Mucosa of rectum (tissue), 2 donors: ENCODE measurements around the gene RPS25.

Source experiments
- H3K27ac ChIP-seq, 2 donors: one replicate each; pipeline ENCODE4 v1.7.0; 2013; ENCODE audit warnings: inconsistent platforms in 2 of 2, low read depth in 2 of 2, low read length in 2 of 2
- H3K27me3 ChIP-seq, 2 donors: one replicate each; pipeline ENCODE4 v1.7.0; 2013; ENCODE audit warnings: low read length in 2 of 2; ENCODE audit not compliant: control insufficient read depth in 2 of 2, insufficient read depth in 2 of 2
- H3K36me3 ChIP-seq, 2 donors: one replicate each; pipeline ENCODE4 v1.7.0; 2013; ENCODE audit warnings: low read length in 2 of 2; ENCODE audit not compliant: control insufficient read depth in 2 of 2, insufficient read depth in 2 of 2
- H3K4me1 ChIP-seq, 2 donors: one replicate each; pipeline ENCODE4 v1.7.0; 2013; ENCODE audit warnings: low read length in 2 of 2, mild to moderate bottlenecking in 1 of 2; ENCODE audit not compliant: control insufficient read depth in 2 of 2, insufficient read depth in 2 of 2
- H3K4me3 ChIP-seq, 2 donors: one replicate each; pipeline ENCODE4 v1.7.0; 2013; ENCODE audit warnings: low read length in 2 of 2
- H3K9ac ChIP-seq, 2 donors: one replicate each; pipeline ENCODE4 v1.7.0; 2013; ENCODE audit warnings: low read length in 2 of 2, low read depth in 1 of 2, mild to moderate bottlenecking in 1 of 2
- H3K9me3 ChIP-seq, 2 donors: one replicate each; pipeline ENCODE4 v1.7.0; 2013; ENCODE audit warnings: low read length in 2 of 2; ENCODE audit not compliant: control insufficient read depth in 2 of 2
- donor health status: healthy.
- donor health status: Normal muscosa, but diverticular disease.

RPS25 gene

GRCh38 chr11:119054418-119054817 lies 36.3 kb upstream of the RPS25 start:
- Histone ChIP-seq H3K4me1 (peaks cover 13 to 20% of the 10 kb centered on the region in 2 donors), H3K27me3 (no peaks in the 10 kb centered on the region), H3K9ac (no peak overlapping the region), H3K4me3 (no peak overlapping the region), H3K9me3 (no peaks in the 10 kb centered on the region), H3K36me3 (peaks cover 44 to 52% of the 10 kb centered on the region in 2 donors), H3K27ac (no peak overlapping the region)

DNA sequence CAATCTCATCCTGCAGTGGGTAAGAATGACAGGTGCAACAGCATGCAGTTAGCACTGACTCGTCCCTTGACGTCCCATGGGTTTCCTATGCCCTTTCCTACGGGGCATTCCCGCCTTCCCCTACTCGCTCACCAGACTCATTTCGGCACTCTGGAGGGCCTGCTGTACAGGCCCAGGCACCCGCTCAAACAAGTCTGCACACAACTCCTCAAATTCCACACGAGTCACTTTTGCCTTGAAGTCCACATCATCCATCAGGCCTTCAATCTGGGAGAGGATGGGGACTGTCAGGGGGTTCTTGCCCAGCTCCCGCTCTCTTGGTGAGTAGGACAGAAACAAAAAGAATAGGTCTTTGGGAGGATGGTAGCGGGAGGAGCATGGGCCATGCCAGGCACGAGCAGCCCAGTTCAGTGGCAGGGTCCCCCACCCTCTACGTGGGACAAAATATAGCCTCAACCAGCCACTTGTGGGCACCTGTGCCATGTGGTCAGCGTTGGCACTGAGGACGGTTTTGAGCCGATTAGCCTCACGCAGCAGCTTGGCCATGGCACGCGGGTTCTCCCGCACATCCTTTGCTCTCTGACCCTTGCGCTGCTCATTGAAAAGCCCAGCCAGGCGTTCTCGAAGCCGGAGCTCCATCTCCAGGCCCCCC lies 34.1 kb upstream of the RPS25 start:
- H3K36me3 ChIP-seq = peaks cover 64 to 74% of the 10 kb centered on the region in 2 donors
- peaks cover 9 to 10% of the 10 kb centered on the region in 2 donors for H3K4me1 ChIP-seq
- H3K4me3 ChIP-seq = no peak overlapping the region
- no peaks in the 10 kb centered on the region for H3K27me3 ChIP-seq
- no peak overlapping the region for H3K9ac ChIP-seq
- no peaks in the 10 kb centered on the region for H3K9me3 ChIP-seq
- no peak overlapping the region for H3K27ac ChIP-seq

DNA sequence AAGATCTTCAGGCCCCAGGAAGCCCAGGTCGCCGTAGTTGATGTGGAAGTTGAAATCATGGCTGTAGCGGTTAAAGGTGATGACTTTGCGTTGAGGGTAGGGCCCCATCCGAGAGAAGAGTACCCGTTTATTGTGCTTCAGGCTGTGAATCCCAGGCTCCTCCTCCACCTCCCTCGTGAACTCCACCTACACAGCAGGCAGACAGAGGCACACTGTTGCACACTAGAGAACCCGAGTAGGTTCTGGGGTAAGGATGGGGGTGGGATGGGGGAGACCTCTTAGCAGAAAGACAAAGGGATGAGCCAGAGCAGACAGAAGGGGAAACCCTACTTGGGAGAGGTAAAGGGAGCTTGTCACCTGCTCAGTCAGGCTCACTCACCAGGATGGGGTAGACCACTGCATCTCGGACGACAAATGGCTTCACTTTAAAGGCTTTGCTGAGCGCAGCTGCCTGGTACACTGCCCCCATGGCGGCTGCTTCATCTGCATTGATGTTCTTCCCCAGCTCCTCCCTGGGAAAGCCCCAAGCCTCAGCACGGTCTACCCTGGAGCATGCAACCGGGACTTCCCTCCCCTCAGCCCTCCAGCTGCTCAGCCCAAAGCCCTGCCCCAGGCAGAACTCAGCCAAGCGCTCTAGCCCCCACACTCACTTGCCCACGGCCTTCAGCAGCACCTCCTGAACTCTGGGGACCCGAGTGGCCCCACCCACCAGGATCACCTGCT lies 33.5 kb upstream of the RPS25 start:
- peaks cover 9 to 10% of the 10 kb centered on the region in 2 donors for H3K4me1 ChIP-seq
- peaks cover 67 to 79% of the 10 kb centered on the region in 2 donors for H3K36me3 ChIP-seq
- no peaks in the 10 kb centered on the region for H3K27me3 ChIP-seq
- H3K9ac ChIP-seq = no peak overlapping the region
- no peak overlapping the region for H3K4me3 ChIP-seq
- no peaks in the 10 kb centered on the region for H3K9me3 ChIP-seq
- H3K27ac ChIP-seq = no peak overlapping the region

DNA sequence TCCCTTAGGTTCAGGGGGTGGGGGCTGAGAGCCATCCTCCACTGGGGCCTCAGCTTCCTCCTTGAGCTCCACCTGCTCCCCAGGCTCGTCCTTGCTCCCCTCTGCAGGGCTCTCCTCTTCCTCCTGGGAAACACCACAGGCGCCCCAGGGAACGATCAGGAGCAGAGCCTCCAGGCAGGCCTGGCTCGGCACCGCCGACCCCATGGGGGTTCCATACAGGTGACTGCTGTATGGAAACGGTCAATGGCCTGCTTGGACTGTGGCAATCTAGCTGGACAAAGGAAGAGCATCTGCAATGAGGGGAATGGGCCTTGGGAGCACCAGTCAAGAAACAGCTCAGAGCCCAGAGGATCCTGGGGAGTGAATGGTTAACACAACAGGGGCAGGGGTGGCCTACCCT lies 30.9 kb upstream of the RPS25 start:
- H3K4me1 ChIP-seq = no peaks in the 10 kb centered on the region
- no peak overlapping the region for H3K4me3 ChIP-seq
- H3K9me3 ChIP-seq = no peaks in the 10 kb centered on the region
- no peak overlapping the region for H3K27ac ChIP-seq
- H3K9ac ChIP-seq = no peak overlapping the region
- peaks cover 76 to 77% of the 10 kb centered on the region in 2 donors for H3K36me3 ChIP-seq
- H3K27me3 ChIP-seq = no peaks in the 10 kb centered on the region

DNA sequence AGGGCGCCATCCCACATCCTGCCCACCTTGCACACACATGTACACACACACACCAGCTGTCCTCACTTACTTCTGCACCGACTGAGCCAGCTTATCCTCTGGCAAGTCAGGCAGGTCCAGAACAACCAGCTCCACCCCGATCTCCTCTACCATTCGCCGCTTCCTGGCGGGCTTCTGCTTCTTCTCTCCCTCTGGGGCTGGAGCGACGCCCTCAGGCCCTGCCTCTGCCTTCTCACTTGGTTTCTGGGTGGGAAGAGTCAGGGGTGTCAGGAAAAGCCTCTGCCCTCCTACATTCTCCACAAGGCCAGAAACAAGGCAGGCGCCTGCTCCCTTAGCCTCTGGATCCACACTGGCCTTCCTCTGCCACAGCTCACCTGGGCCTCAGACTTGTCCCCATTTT lies 30.5 kb upstream of the RPS25 start:
- no peak overlapping the region for H3K27ac ChIP-seq
- H3K9ac ChIP-seq = no peak overlapping the region
- H3K4me3 ChIP-seq = no peak overlapping the region
- H3K9me3 ChIP-seq = no peaks in the 10 kb centered on the region
- no peaks in the 10 kb centered on the region for H3K27me3 ChIP-seq
- H3K4me1 ChIP-seq = no peaks in the 10 kb centered on the region
- H3K36me3 ChIP-seq = peaks cover 72 to 73% of the 10 kb centered on the region in 2 donors

- H3K4me3 ChIP-seq = no peak overlapping the region
- no peaks in the 10 kb centered on the region for H3K4me1 ChIP-seq
- H3K27me3 ChIP-seq = no peaks in the 10 kb centered on the region
- no peak overlapping the region for H3K9ac ChIP-seq
- H3K9me3 ChIP-seq = no peaks in the 10 kb centered on the region
- H3K36me3 ChIP-seq = peaks cover 57 to 62% of the 10 kb centered on the region in 2 donors
- no peak overlapping the region for H3K27ac ChIP-seq
These were observed 29.1 kb upstream of the RPS25 start for GRCh38 chr11:119047205-119047604.

DNA sequence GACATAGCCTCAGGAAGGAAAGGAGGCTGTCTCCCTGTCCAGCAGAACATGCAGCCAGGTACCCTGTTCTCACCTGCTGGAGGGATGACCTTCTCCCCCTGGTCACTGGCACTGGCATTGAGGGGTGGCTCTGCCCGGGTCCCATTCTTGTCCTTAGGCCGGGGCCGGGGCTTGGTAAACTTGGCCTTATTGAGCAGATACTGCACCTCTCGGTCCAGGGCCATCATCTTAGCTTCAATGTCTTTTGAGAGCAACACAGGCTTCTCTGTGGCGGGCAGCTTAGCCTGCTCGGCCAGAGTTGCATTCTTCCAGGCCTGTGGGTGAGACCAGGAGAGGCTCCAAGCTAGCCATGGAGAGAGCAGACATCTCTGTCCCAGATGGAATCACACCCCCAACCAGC lies 28.3 kb upstream of the RPS25 start:
- Histone ChIP-seq H3K4me1 (no peaks in the 10 kb centered on the region), H3K27ac (no peak overlapping the region), H3K9ac (no peak overlapping the region), H3K9me3 (no peaks in the 10 kb centered on the region), H3K27me3 (no peaks in the 10 kb centered on the region), H3K36me3 (peaks cover 50 to 55% of the 10 kb centered on the region in 2 donors), H3K4me3 (no peak overlapping the region)

DNA sequence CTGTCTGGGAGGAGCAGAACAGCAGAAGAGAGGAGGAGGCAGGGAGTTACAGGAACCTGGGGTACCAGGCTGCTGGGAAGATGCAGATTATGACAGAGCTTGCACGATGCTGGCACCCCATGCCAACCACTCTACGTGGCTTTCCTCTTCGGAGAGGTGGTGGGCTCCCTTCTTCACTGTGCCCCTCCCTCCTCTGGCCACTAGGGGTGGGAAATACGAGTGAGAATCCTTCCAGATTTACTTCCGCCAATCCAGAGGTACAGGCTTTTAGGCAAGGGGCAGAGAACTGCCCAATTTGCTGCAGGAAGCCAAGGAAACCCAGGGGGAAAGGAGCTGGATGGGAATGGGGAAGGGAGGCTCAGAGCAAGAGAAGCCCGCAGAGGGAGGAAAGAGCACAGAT lies 26.6 kb upstream of the RPS25 start:
- Histone ChIP-seq H3K36me3 (peaks cover 40% of the 10 kb centered on the region in 2 donors), H3K27me3 (no peaks in the 10 kb centered on the region), H3K27ac (no peak overlapping the region), H3K9me3 (no peaks in the 10 kb centered on the region), H3K9ac (no peak overlapping the region), H3K4me3 (no peak overlapping the region), H3K4me1 (no peaks in the 10 kb centered on the region)

GRCh38 chr11:119042927-119043326 lies 24.8 kb upstream of the RPS25 start:
- H3K4me1 ChIP-seq = no peaks in the 10 kb centered on the region

GRCh38 chr11:119041821-119042514 lies 23.8 kb upstream of the RPS25 start:
- H3K27ac ChIP-seq = no peak overlapping the region
- H3K36me3 ChIP-seq = peaks cover 14 to 17% of the 10 kb centered on the region in 2 donors
- H3K4me1 ChIP-seq = no peaks in the 10 kb centered on the region
- H3K9me3 ChIP-seq = no peaks in the 10 kb centered on the region
- H3K9ac ChIP-seq = no peak overlapping the region
- no peaks in the 10 kb centered on the region for H3K27me3 ChIP-seq
- H3K4me3 ChIP-seq = no peak overlapping the region

More at GRCh38 chr11:119042927-119043326, 24.8 kb upstream of the RPS25 start:
- H3K27me3 ChIP-seq = no peaks in the 10 kb centered on the region
- no peaks in the 10 kb centered on the region for H3K9me3 ChIP-seq
- H3K9ac ChIP-seq = no peak overlapping the region
- H3K36me3 ChIP-seq = peaks cover 22% of the 10 kb centered on the region in 2 donors
- no peak overlapping the region for H3K4me3 ChIP-seq
- no peak overlapping the region for H3K27ac ChIP-seq
